Naive thymus-derived CD4-positive, alpha-beta T cell (primary cell): Measurements from ENCODE around the gene AHDC1. TPM values are rescaled to one million over a fixed set of nuclear protein-coding genes. Genes with fewer than 3 reads are reported as not detected.

Experiments used
- ATAC-seq: fragments of 150-1000 bp; cut with Tn5 transposase; 2 replicates; pipeline ENCODE4 v1.10.0; 2021; ENCODE audit warnings: mild to moderate bottlenecking, moderate library complexity
- CTCF ChIA-PET: fragments of 350-600 bp; sonication (Branson Sonifier 250); formaldehyde crosslinking; loops from one replicate; lab custom pipeline; 2021; ENCODE audit warnings: antibody characterized with exemption; lab: Charles Lee
- POLR2A ChIA-PET: fragments of 350-600 bp; sonication (Branson Sonifier 250); formaldehyde crosslinking; loops from one replicate; lab custom pipeline; 2021; ENCODE audit warnings: antibody characterized with exemption, inconsistent platforms; lab: Charles Lee
- DNase-seq, 9 donors: peaks; one replicate each; pipeline versions ENCODE4 v3.0.0 to v3.0.0-alpha.2; 2020 to 2022; ENCODE audit warnings: mixed read lengths in 1 of 9
- H3K27ac ChIP-seq: one replicate; pipeline ENCODE4 v1.7.0; 2013; ENCODE audit warnings: mild to moderate bottlenecking, low read depth, low read length, moderate library complexity
- H3K27me3 ChIP-seq, 2 donors: one replicate each; pipeline ENCODE4 v1.7.0; 2013; ENCODE audit warnings: low read length in 2 of 2, mild to moderate bottlenecking in 2 of 2, moderate library complexity in 2 of 2; ENCODE audit not compliant: control insufficient read depth in 2 of 2, insufficient read depth in 2 of 2
- H3K36me3 ChIP-seq, 3 experiments: 1 replicate in 2 of 3; 2 replicates in 1 of 3; pipeline ENCODE4 v1.7.0; 2013; ENCODE audit warnings: low read length in 3 of 3, mild to moderate bottlenecking in 3 of 3, moderate library complexity in 1 of 3; ENCODE audit not compliant: insufficient read depth in 3 of 3, control insufficient read depth in 2 of 3
- H3K4me1 ChIP-seq, 2 donors: one replicate each; pipeline ENCODE4 v1.7.0; 2013; ENCODE audit warnings: low read length in 2 of 2, mild to moderate bottlenecking in 2 of 2, moderate library complexity in 1 of 2; ENCODE audit not compliant: control insufficient read depth in 2 of 2, insufficient read depth in 2 of 2
- H3K4me3 ChIP-seq: 2 replicates; pipeline ENCODE4 v1.7.0; 2013; ENCODE audit warnings: mild to moderate bottlenecking, low read length
- H3K9me3 ChIP-seq, 3 experiments: 1 replicate in 2 of 3; 2 replicates in 1 of 3; pipeline ENCODE4 v1.7.0; 2013; ENCODE audit warnings: low read length in 3 of 3; ENCODE audit not compliant: control insufficient read depth in 2 of 3
- H3K27ac Mint-ChIP-seq, 9 donors: one replicate each; pipeline ENCODE4 v1.8.0; 2020 to 2022; ENCODE audit warnings: mixed read lengths in 9 of 9, mild to moderate bottlenecking in 8 of 9, moderate library complexity in 5 of 9, inconsistent platforms in 2 of 9
- H3K27me3 Mint-ChIP-seq, 5 donors: one replicate each; pipeline ENCODE4 v1.8.0; 2021 to 2022; ENCODE audit warnings: mixed read lengths in 5 of 5, mild to moderate bottlenecking in 1 of 5
- H3K36me3 Mint-ChIP-seq, 5 donors: one replicate each; pipeline ENCODE4 v1.8.0; 2020 to 2022; ENCODE audit warnings: mixed read lengths in 5 of 5, mild to moderate bottlenecking in 3 of 5, inconsistent platforms in 1 of 5
- H3K4me1 Mint-ChIP-seq, 7 donors: one replicate each; pipeline ENCODE4 v1.8.0; 2020 to 2022; ENCODE audit warnings: mixed read lengths in 7 of 7, mild to moderate bottlenecking in 3 of 7, inconsistent platforms in 1 of 7
- H3K4me3 Mint-ChIP-seq, 10 donors: one replicate each; pipeline ENCODE4 v1.8.0; 2020 to 2022; ENCODE audit warnings: mild to moderate bottlenecking in 10 of 10, mixed read lengths in 10 of 10, moderate library complexity in 6 of 10, inconsistent platforms in 2 of 10
- H3K9me3 Mint-ChIP-seq, 11 donors: one replicate each; pipeline ENCODE4 v1.8.0; 2020 to 2022; ENCODE audit warnings: mixed read lengths in 11 of 11, mild to moderate bottlenecking in 4 of 11, inconsistent platforms in 1 of 11, moderate library complexity in 1 of 11
- intact Hi-C, 2 donors: fragments of 100-400 bp; cut with micrococcal nuclease; formaldehyde crosslinking; loops; one replicate each; pipeline ENCODE4 v1.15.1; 2023
- polyA plus RNA-seq, 2 donors: library from polyadenylated mRNA; unstranded; fragments of 300-500 nt; fragmentation: Illumina TruSeq; gene quantifications; one replicate each; pipeline ENCODE4 v1.2.3, GENCODE V29; 2021
- total RNA-seq, 6 experiments: library from RNA in 5 of 6; stranded (reverse) in 5 of 6; gene quantifications; 1 replicate in 5 of 6; 2 replicates in 1 of 6; pipeline ENCODE4 v1.2.3 and lab custom pipeline; 2021 to 2026

Gene AHDC1
- total and polyA plus RNA-seq, 7 experiments from 2014 or later, result 0.90 to 38.8 (median 21.3) TPM

DNA sequence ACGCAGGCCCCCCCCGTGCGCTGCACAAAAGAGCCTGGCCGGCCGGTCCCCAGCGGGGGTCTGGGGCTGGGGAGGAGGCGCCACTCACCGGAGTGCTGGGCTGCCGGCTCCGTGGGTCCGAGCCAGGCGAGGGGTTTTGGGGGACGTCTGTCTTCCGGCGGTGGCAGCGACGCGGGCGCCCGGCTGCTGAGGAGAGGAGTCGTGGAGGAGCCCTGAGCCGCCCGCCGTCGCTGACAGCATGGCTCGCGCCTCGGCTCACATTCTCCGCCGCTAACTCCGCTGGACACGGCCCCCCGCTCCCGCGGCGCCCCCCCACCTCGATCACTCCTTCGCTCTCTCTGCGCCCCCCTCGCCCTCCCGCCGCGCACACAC lies 649 bp downstream of the AHDC1 start:
- H3K4me1 ChIP-seq, result peaks cover 5 to 37% of the 10 kb centered on the region in 2 donors
- Mint-ChIP-seq H3K4me1 (peaks cover 41 to 53% (median 46%) of the 10 kb centered on the region in 7 donors), H3K27me3 (no peaks in the 10 kb centered on the region), H3K27ac (peak overlapping the region in 6 of 9 donors; percentile 89 to 92 (median 90)), H3K9me3 (no peaks in the 10 kb centered on the region), H3K36me3 (peaks cover 0 to 2% (median 0%) of the 10 kb centered on the region in 5 donors), H3K4me3 (peak overlapping the region; percentile 83 to 98 (median 91))
- H3K4me3 ChIP-seq, result peak overlapping the region; percentile 81
- ATAC-seq (peak; percentile 8), DNase-seq (peak in 1 of 9 donors; percentile 37)
- intact Hi-C loops, result loop anchor here (5.0 to 10.0 kb wide), 3 partner anchors 169 to 501 kb away; partner anchors contain the start of genes STX12 (in 1 of the 2) and TMEM222 (in 1 of the 2)
- no peaks in the 10 kb centered on the region for H3K9me3 ChIP-seq
- H3K27ac ChIP-seq, result peak overlapping the region; percentile 84
- peaks cover 0 to 8% (median 0%) of the 10 kb centered on the region in 3 experiments for H3K36me3 ChIP-seq
- CTCF ChIA-PET, result interaction anchor here (0.6 to 18.3 kb wide), 11 partner anchors 22 to 305 kb away, joined by 3 to 378 read pairs (median 5); partner anchors contain the start of gene IFI6
- no peaks in the 10 kb centered on the region for H3K27me3 ChIP-seq
- POLR2A ChIA-PET, result interaction anchor here (1.3 to 18.4 kb wide), 6 partner anchors 41 to 207 kb away, joined by 5 to 338 read pairs (median 6); partner anchors contain the start of gene IFI6

DNA sequence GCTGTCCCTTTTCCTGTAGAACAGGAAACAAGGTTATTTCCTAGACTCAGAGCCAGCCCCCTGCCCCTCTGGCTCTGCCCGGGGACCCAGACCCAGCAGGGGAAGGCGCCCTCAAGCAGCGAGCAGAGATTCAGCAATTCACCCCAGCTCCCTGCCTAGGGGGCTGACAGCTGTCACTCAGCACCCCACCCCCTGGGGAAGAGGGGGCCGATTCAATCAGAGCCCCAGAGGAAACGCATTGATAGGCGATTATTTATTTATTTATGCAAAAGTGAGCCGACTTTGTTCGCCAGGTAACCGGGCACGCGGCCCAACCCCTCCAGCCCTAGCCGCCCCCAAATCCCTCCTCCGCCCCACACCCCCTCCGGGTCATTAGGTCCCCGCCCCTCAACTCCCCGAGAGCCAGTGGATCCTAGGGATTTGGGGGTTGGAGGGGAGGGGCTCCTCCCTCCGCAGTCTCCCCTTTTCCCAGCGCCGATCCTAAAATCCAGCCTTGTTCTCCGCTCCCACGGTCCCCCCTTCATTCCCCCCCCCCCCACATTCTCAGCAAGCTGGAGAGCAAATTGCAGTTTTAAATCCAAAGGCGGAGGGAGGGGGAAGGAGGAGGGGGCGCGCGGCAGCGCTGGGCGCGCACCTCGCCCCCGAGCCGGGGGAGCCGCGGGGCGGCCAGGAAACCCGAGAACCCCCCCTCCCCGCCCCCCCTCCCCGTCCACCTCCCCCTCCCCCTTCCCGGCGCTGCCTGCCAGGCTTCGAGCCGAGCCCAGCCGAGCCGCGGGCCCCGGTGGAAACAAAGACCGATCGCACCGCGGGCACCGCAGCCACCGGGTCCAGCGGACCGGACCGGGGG lies 1.3 kb downstream of the AHDC1 start:
- ATAC-seq, result no peak
- Mint-ChIP-seq H3K9me3 (no peaks in the 10 kb centered on the region), H3K4me1 (peaks cover 41 to 54% (median 48%) of the 10 kb centered on the region in 7 donors)

DNA sequence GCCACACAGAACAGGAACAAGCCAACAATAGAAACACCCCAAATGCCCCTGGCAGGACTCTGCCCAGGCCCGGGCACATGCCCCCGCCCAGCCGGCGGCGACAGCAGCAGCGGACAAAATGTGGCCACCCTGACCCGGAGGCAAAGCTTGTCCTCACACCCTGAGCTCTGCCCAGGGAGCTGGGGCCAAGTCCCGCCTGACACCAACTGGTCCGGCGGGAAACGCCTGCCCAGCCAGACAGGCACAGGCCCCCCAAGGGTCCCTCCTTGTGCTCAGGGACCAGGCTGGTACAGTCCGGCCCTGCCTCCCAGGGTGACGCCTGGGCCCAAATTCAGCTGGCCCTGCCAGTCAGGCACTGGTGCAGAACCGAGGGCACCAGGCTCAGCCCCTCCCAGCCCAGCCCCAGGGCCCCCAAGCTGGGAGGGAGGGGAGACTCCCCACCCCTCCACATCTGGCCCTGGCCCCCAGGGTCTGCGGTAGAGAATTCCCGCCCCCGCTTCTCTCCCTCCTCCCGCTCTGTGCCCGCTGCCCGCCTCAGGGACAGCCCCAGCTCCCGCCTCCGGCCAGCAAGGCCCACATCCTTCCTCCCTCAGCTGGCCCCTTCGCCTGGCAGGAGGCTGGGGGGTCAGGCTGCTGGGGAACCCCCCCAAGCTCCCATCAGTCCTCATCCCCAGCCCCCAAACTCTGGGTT lies 2.0 kb downstream of the AHDC1 start:
- peak overlapping the region; percentile 65 for H3K27ac ChIP-seq
- CTCF ChIA-PET, result interaction anchor here (0.6 to 4.1 kb wide), 8 partner anchors 12 to 214 kb away, joined by 3 to 19 read pairs (median 3); no protein-coding TSS in a partner anchor
- peak overlapping the region; percentile 64 to 89 (median 79) for H3K27ac Mint-ChIP-seq
- peaks cover 0 to 4% (median 0%) of the 10 kb centered on the region in 5 donors for H3K36me3 Mint-ChIP-seq
- peaks cover 3 to 48% of the 10 kb centered on the region in 2 donors for H3K4me1 ChIP-seq
- POLR2A ChIA-PET, result interaction anchor here (0.8 to 7.3 kb wide), 3 partner anchors 47 to 436 kb away, joined by 3 to 59 read pairs (median 4); no protein-coding TSS in a partner anchor
- H3K9me3 ChIP-seq, result no peaks in the 10 kb centered on the region
- peaks cover 0 to 8% (median 0%) of the 10 kb centered on the region in 3 experiments for H3K36me3 ChIP-seq
- H3K27me3 ChIP-seq, result no peaks in the 10 kb centered on the region
- H3K4me3 Mint-ChIP-seq, result peak overlapping the region; percentile 79 to 91 (median 84)
- no peak for ATAC-seq
- no peaks in the 10 kb centered on the region for H3K27me3 Mint-ChIP-seq
- no peaks in the 10 kb centered on the region for H3K9me3 Mint-ChIP-seq
- DNase-seq, result peak in 1 of 9 donors; percentile 60
- peak overlapping the region; percentile 46 for H3K4me3 ChIP-seq
- intact Hi-C loops, result loop anchor here (5.0 to 10.0 kb wide), 3 partner anchors 170 to 500 kb away; partner anchors contain the start of genes STX12 (in 1 of the 2) and TMEM222 (in 1 of the 2)
- H3K4me1 Mint-ChIP-seq, result peaks cover 41 to 56% (median 47%) of the 10 kb centered on the region in 7 donors

More for the DNA sequence above, 1.3 kb downstream of the AHDC1 start:
- Histone ChIP-seq H3K27ac (peak overlapping the region; percentile 84), H3K4me3 (peak overlapping the region; percentile 81), H3K36me3 (peaks cover 0 to 8% (median 0%) of the 10 kb centered on the region in 3 experiments), H3K9me3 (no peaks in the 10 kb centered on the region), H3K4me1 (peaks cover 3 to 41% of the 10 kb centered on the region in 2 donors), H3K27me3 (no peaks in the 10 kb centered on the region)
- H3K27me3 Mint-ChIP-seq, result no peaks in the 10 kb centered on the region
- peak overlapping the region; percentile 79 to 95 (median 84) for H3K4me3 Mint-ChIP-seq
- peak overlapping the region; percentile 37 to 89 (median 79) for H3K27ac Mint-ChIP-seq
- ChIA-PET POLR2A (interaction anchor here (0.8 to 7.3 kb wide), 2 partner anchors 47 to 78 kb away, joined by 3 to 59 read pairs; no protein-coding TSS in a partner anchor), CTCF (interaction anchor here (0.5 to 4.1 kb wide), 5 partner anchors 27 to 178 kb away, joined by 3 to 19 read pairs (median 3); no protein-coding TSS in a partner anchor)
- peak; percentile 35 to 62 (median 54) for DNase-seq
- intact Hi-C loops, result loop anchor here (5.0 to 10.0 kb wide), 3 partner anchors 170 to 500 kb away; partner anchors contain the start of genes STX12 (in 1 of the 2) and TMEM222 (in 1 of the 2)
- H3K36me3 Mint-ChIP-seq, result peaks cover 0 to 3% (median 0%) of the 10 kb centered on the region in 5 donors

DNA sequence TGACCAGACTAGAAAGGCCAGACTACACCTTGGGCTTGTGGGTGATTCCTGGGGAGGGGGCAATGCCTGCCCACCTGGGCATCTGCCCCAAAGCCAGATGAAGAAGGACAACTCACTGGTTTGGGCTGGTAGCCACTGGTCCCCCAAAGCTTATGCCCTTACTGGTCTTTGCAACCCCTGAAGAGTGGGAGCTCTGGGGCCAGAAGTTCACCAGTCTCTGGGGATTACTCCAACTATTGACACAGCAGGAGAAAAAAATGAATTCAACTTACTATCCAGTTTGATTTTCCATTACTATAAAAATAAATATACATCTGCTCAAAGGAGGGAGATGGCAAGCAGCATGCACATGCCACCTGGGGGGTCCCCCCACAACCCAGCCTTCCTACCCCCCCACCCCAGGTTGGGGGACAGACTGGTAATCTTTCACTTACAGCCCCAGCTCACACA lies 2.6 kb downstream of the AHDC1 start:
- intact Hi-C loops, result loop anchor here (5.0 to 10.0 kb wide), 3 partner anchors 171 to 499 kb away; partner anchors contain the start of genes STX12 (in 1 of the 2) and TMEM222 (in 1 of the 2)
- no peak for ATAC-seq
- peak overlapping the region; percentile 24 to 91 (median 64) for H3K4me3 Mint-ChIP-seq
- peaks cover 0 to 8% (median 0%) of the 10 kb centered on the region in 3 experiments for H3K36me3 ChIP-seq
- H3K4me1 Mint-ChIP-seq, result peaks cover 37 to 51% (median 41%) of the 10 kb centered on the region in 7 donors
- no peak overlapping the region for H3K4me3 ChIP-seq
- H3K4me1 ChIP-seq, result peaks cover 3 to 46% of the 10 kb centered on the region in 2 donors
- CTCF ChIA-PET, result interaction anchor here (1.0 to 4.1 kb wide), 7 partner anchors 11 to 214 kb away, joined by 3 to 19 read pairs (median 4); no protein-coding TSS in a partner anchor
- POLR2A ChIA-PET, result interaction anchor here (1.4 to 7.3 kb wide), 2 partner anchors 77 to 435 kb away, joined by 4 to 59 read pairs; no protein-coding TSS in a partner anchor
- no peaks in the 10 kb centered on the region for H3K9me3 ChIP-seq
- no peaks in the 10 kb centered on the region for H3K9me3 Mint-ChIP-seq
- H3K27ac Mint-ChIP-seq, result peak overlapping the region in 8 of 9 donors; percentile 1 to 87 (median 66)
- DNase-seq, result no peak
- no peak overlapping the region for H3K27ac ChIP-seq
- peaks cover 0 to 4% (median 0%) of the 10 kb centered on the region in 5 donors for H3K36me3 Mint-ChIP-seq
- H3K27me3 Mint-ChIP-seq, result no peaks in the 10 kb centered on the region
- H3K27me3 ChIP-seq, result no peaks in the 10 kb centered on the region

DNA sequence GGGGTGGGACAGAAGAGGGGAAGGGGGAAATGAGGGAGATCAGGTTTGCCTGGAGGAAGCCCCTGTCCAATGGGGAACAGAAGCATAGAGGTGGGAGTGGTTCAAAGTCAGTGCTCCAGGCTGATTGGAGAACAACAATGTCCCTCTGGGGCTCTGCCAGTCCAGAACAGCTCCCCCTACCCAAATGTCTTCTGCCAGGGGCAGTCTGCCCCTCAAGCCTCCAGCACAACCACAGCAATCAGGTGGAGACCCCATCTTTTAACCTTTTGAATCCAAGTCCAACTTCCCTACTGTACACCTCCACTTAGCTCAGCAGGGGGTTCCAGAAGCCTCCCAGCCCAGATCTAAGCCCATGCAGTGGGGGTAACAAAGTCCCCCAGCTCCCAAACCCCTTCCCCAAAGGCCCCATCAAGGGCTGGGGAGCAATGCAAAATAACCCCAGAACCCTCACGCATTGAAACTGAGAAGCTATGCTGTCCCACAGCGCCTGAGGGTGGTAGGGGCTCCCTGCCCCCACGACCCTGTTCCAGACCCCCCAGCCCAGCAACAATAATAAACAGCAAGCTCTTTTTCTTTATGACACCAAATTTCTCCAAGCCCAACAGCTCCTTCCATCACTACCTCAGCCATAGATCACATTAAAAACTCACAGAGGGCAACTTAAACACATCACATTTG lies 3.3 kb downstream of the AHDC1 start:
- peaks cover 0 to 8% (median 0%) of the 10 kb centered on the region in 3 experiments for H3K36me3 ChIP-seq
- Mint-ChIP-seq H3K27me3 (no peaks in the 10 kb centered on the region), H3K9me3 (no peaks in the 10 kb centered on the region), H3K4me3 (peak overlapping the region; percentile 0 to 91 (median 39)), H3K36me3 (peaks cover 0 to 4% (median 0%) of the 10 kb centered on the region in 5 donors), H3K4me1 (peaks cover 31 to 45% (median 36%) of the 10 kb centered on the region in 7 donors), H3K27ac (peak overlapping the region in 8 of 9 donors; percentile 1 to 87 (median 14))
- intact Hi-C loops, result loop anchor here (5.0 to 10.0 kb wide), 3 partner anchors 172 to 498 kb away; partner anchors contain the start of genes STX12 (in 1 of the 2) and TMEM222 (in 1 of the 2)
- ChIA-PET POLR2A (interaction anchor here (0.5 to 7.3 kb wide), 4 partner anchors 30 to 435 kb away, joined by 3 to 59 read pairs (median 4); no protein-coding TSS in a partner anchor), CTCF (interaction anchor here (0.6 to 4.1 kb wide), 10 partner anchors 11 to 945 kb away, joined by 3 to 19 read pairs (median 4); no protein-coding TSS in a partner anchor)
- H3K4me3 ChIP-seq, result no peak overlapping the region
- no peak for DNase-seq
- H3K27ac ChIP-seq, result no peak overlapping the region
- no peak for ATAC-seq
- H3K4me1 ChIP-seq, result peaks cover 9 to 49% of the 10 kb centered on the region in 2 donors
- no peaks in the 10 kb centered on the region for H3K9me3 ChIP-seq
- H3K27me3 ChIP-seq, result no peaks in the 10 kb centered on the region
